ENCODE results near the gene ROPN1.

GRCh38 chr3:123935830-123936229, 56.1 kb downstream of the ROPN1 start:
- no peak for TF ChIP-seq POLR2A (IDR thresholded peaks at IDR 0.05; ENCODE audit: low read depth, low read length)
- no peak for TF ChIP-seq POU2F2 (IDR thresholded peaks at IDR 0.05; ENCODE audit: low read depth, low read length)
- no peak for TF ChIP-seq POLR2AphosphoS5 (IDR thresholded peaks at IDR 0.05; ENCODE audit: low read depth, low read length)
- no peak for TF ChIP-seq TAF1 (IDR thresholded peaks at IDR 0.05; ENCODE audit: low read depth, low read length)
